ENCODE measurements around the gene ASB18. TPM values are rescaled to one million over a fixed set of nuclear protein-coding genes. Genes with fewer than 3 reads are reported as not detected.

ASB18 gene
- total RNA-seq, 1 donor from 2014 or later: not detected

DNA sequence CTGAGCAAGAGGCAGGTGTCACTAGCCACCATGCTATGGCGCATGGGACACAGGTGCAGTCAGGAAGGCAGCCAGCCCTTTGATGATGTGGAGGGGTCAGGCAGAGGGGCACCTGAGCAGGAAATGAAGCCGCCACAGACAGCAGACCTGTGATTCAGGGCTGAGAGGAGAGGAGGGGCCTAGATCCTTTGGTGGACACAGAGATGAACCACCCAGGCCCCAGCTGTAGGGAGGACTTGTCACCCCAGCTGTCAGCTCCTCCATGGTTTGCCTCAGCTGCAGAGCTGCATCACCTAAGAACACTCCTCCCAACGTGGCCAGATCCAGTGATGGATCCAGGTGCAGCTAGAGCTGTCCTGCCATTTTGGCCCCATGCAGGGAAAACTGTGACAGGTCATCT, 11.6 kb downstream of the ASB18 start:
- Mint-ChIP-seq H3K36me3 (ENCODE audit: low read depth, unreplicated experiment) (no peaks in the 10 kb centered on the region), H3K9me3 (ENCODE audit: unreplicated experiment) (no peaks in the 10 kb centered on the region), H3K27ac (ENCODE audit: unreplicated experiment) (no peak overlapping the region), H3K4me3 (ENCODE audit: unreplicated experiment) (no peak overlapping the region), H3K27me3 (ENCODE audit: unreplicated experiment) (no peaks in the 10 kb centered on the region), H3K4me1 (ENCODE audit: unreplicated experiment) (peaks cover 2% of the 10 kb centered on the region)
- no peak for DNase-seq (ENCODE audit: low spot score)
- TF ChIP-seq, protein P1, sequence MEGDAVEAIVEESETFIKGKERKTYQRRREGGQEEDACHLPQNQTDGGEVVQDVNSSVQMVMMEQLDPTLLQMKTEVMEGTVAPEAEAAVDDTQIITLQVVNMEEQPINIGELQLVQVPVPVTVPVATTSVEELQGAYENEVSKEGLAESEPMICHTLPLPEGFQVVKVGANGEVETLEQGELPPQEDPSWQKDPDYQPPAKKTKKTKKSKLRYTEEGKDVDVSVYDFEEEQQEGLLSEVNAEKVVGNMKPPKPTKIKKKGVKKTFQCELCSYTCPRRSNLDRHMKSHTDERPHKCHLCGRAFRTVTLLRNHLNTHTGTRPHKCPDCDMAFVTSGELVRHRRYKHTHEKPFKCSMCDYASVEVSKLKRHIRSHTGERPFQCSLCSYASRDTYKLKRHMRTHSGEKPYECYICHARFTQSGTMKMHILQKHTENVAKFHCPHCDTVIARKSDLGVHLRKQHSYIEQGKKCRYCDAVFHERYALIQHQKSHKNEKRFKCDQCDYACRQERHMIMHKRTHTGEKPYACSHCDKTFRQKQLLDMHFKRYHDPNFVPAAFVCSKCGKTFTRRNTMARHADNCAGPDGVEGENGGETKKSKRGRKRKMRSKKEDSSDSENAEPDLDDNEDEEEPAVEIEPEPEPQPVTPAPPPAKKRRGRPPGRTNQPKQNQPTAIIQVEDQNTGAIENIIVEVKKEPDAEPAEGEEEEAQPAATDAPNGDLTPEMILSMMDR (IDR thresholded peaks at IDR 0.05; ENCODE audit: unreplicated experiment): no peak

DNA sequence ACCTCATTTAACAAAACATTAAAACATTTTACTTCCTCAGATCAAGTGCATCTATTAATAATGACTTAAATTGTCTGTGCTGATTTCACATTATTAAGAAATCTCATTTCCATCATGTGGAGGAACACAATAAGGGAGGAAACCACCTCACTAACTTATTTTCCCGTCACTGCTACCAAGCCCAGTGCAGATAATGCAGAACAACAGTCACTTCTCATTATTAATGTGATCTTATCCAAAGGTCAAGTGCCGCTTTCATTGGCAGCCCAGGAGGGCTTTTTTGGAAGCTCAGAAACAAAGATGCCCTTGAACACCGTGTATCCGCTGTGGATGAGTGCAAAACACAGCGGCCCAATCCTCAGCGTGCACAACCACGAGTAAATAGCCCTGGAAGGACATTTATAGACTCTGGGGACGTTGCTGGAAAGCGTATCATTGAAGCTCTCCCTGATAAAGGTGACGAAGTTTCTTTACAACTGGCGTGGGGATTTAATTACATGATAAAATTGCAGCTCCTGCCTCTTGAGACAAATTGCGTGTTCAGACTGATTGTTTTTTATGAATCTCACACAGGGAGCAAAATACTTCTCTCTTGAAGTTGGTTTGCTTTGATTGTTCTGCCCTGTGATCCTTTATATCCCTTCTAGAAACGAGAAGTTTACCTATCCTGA, 13.2 kb downstream of the ASB18 start:
- H3K9me3 Mint-ChIP-seq (ENCODE audit: unreplicated experiment): no peaks in the 10 kb centered on the region
- H3K27me3 Mint-ChIP-seq (ENCODE audit: unreplicated experiment): no peaks in the 10 kb centered on the region
- no peaks in the 10 kb centered on the region for H3K36me3 Mint-ChIP-seq (ENCODE audit: low read depth, unreplicated experiment)
- TF ChIP-seq, protein P1 (IDR thresholded peaks at IDR 0.05; ENCODE audit: unreplicated experiment): no peak
- H3K4me1 Mint-ChIP-seq (ENCODE audit: unreplicated experiment): peaks cover 2% of the 10 kb centered on the region
- no peak overlapping the region for H3K27ac Mint-ChIP-seq (ENCODE audit: unreplicated experiment)
- no peak overlapping the region for H3K4me3 Mint-ChIP-seq (ENCODE audit: unreplicated experiment)
- no peak for DNase-seq (ENCODE audit: low spot score)

- Mint-ChIP-seq H3K27me3 (ENCODE audit: unreplicated experiment) (no peaks in the 10 kb centered on the region), H3K36me3 (ENCODE audit: low read depth, unreplicated experiment) (peaks cover 5% of the 10 kb centered on the region), H3K4me3 (ENCODE audit: unreplicated experiment) (no peak overlapping the region), H3K9me3 (ENCODE audit: unreplicated experiment) (no peaks in the 10 kb centered on the region), H3K27ac (ENCODE audit: unreplicated experiment) (no peak overlapping the region), H3K4me1 (ENCODE audit: unreplicated experiment) (peaks cover 2% of the 10 kb centered on the region)
- DNase-seq (ENCODE audit: low spot score): no peak
- TF ChIP-seq, protein P1 (IDR thresholded peaks at IDR 0.05; ENCODE audit: unreplicated experiment): no peak
Measured at GRCh38 chr2:236250286-236250685, 13.9 kb downstream of the ASB18 start.

- Mint-ChIP-seq H3K9me3 (ENCODE audit: unreplicated experiment) (no peaks in the 10 kb centered on the region), H3K27ac (ENCODE audit: unreplicated experiment) (no peak overlapping the region), H3K27me3 (ENCODE audit: unreplicated experiment) (peaks cover 2% of the 10 kb centered on the region), H3K4me3 (ENCODE audit: unreplicated experiment) (no peak overlapping the region), H3K4me1 (ENCODE audit: unreplicated experiment) (no peaks in the 10 kb centered on the region), H3K36me3 (ENCODE audit: low read depth, unreplicated experiment) (peaks cover 5% of the 10 kb centered on the region)
- DNase-seq (ENCODE audit: low spot score): no peak
- TF ChIP-seq, protein P1 (IDR thresholded peaks at IDR 0.05; ENCODE audit: unreplicated experiment): no peak
Measured at GRCh38 chr2:236249066-236249465, 15.1 kb downstream of the ASB18 start.

DNA sequence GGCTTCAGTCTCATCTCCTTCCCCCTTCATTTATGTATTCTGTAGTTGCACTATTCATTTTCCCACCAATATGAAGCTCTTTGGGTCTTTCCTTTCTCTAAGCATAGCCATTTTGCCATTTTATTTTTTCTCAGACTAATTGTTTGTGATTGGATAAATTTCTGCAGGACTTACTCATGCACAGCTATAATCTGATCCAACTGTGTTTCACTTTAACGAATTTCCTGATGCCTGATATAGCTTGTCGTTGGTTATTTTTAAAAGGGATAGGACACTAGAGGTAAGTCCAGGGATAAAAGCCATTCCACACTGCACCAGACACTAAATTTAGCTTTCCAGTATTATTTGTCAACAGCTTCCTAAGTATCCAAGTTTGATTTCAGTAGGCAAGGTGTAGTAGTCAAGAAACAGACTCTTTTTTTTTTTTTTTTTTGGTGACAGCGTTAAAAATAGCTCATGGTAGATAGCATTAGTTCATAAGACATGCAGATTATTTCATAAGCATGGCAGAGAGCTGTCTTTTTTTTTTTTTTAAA, 17.4 kb downstream of the ASB18 start:
- Mint-ChIP-seq H3K27me3 (ENCODE audit: unreplicated experiment) (peaks cover 3% of the 10 kb centered on the region), H3K27ac (ENCODE audit: unreplicated experiment) (no peak overlapping the region), H3K9me3 (ENCODE audit: unreplicated experiment) (no peaks in the 10 kb centered on the region), H3K4me1 (ENCODE audit: unreplicated experiment) (no peaks in the 10 kb centered on the region), H3K4me3 (ENCODE audit: unreplicated experiment) (no peak overlapping the region), H3K36me3 (ENCODE audit: low read depth, unreplicated experiment) (peaks cover 5% of the 10 kb centered on the region)
- TF ChIP-seq, protein P1 (IDR thresholded peaks at IDR 0.05; ENCODE audit: unreplicated experiment): no peak
- no peak for DNase-seq (ENCODE audit: low spot score)

Measured in endothelial cell (in vitro differentiated cells).